Measurements from ENCODE around the gene UBE2QL1. TPM values are rescaled to one million over a fixed set of nuclear protein-coding genes. Genes with fewer than 3 reads are reported as not detected.

UBE2QL1 gene
- total RNA-seq, 1 donor from 2014 or later = not detected

DNA sequence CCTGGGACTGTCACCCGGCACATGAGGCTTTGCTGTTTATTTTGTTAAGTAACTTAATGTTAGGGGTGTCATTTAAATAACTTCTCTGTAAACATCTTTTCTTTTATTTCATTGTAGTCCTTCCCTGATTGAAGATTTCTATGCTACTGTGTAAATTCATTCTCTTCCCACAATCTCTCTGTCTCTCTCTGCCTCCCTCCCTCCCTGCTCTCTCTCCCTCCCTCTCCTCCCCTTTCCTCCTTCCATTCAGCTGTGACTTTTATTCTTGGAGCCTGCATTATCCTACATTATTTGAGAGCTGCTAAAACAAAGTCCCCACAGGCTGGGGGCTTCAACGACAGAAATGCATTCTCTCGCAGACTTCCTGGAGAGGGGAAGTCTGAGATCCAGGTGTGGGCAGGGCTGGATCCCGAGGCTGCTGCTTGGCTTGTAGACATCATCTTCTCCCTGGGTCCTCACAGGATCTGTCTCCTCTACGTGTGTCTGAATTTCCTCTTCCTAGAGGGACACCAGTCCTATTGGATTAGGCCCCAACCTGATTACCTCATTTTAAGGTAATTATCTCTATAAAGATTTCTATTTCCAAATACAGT lies 18.4 kb downstream of the UBE2QL1 start:
- DNase-seq (ENCODE audit: low read depth) = no peak
- TF ChIP-seq, protein P1, sequence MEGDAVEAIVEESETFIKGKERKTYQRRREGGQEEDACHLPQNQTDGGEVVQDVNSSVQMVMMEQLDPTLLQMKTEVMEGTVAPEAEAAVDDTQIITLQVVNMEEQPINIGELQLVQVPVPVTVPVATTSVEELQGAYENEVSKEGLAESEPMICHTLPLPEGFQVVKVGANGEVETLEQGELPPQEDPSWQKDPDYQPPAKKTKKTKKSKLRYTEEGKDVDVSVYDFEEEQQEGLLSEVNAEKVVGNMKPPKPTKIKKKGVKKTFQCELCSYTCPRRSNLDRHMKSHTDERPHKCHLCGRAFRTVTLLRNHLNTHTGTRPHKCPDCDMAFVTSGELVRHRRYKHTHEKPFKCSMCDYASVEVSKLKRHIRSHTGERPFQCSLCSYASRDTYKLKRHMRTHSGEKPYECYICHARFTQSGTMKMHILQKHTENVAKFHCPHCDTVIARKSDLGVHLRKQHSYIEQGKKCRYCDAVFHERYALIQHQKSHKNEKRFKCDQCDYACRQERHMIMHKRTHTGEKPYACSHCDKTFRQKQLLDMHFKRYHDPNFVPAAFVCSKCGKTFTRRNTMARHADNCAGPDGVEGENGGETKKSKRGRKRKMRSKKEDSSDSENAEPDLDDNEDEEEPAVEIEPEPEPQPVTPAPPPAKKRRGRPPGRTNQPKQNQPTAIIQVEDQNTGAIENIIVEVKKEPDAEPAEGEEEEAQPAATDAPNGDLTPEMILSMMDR (conservative IDR thresholded peaks at IDR 0.05; ENCODE audit: low read depth, low read length) = no peak
- H3K4me3 ChIP-seq (ENCODE audit: low read depth, low read length) = no peak overlapping the region

DNA sequence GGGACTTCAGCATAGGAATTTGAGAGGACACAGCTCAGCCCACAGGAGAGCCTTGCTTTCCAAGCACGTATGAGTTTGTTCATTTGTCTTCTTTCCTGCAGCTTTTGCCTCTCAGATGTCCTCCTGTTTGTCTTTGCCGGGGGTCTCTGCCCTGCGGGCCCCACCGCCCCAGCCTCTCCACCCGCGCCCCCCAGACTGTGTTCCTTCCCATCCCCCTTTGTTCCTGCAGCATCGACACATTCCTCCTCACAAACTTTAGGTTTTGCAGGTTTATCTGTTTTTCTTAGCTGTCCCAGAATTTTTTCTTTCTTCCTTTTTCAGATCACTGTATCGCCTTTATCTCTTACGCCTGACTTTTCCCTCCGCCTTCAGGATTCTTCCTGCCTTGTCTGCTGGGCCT lies 18.9 kb downstream of the UBE2QL1 start:
- DNase-seq (ENCODE audit: low read depth) = no peak
- TF ChIP-seq, protein P1 (conservative IDR thresholded peaks at IDR 0.05; ENCODE audit: low read depth, low read length) = no peak
- no peak overlapping the region for H3K4me3 ChIP-seq (ENCODE audit: low read depth, low read length)

- no peak for DNase-seq (ENCODE audit: low read depth)
- TF ChIP-seq, protein P1 (conservative IDR thresholded peaks at IDR 0.05; ENCODE audit: low read depth, low read length) = no peak
- H3K4me3 ChIP-seq (ENCODE audit: low read depth, low read length) = no peak overlapping the region
Observed at GRCh38 chr5:6468104-6468503, 19.4 kb downstream of the UBE2QL1 start.

GRCh38 chr5:6468870-6469269 lies 20.2 kb downstream of the UBE2QL1 start:
- DNase-seq (ENCODE audit: low read depth) = no peak
- TF ChIP-seq, protein P1 (conservative IDR thresholded peaks at IDR 0.05; ENCODE audit: low read depth, low read length) = no peak
- no peak overlapping the region for H3K4me3 ChIP-seq (ENCODE audit: low read depth, low read length)

GRCh38 chr5:6469836-6470235 lies 21.2 kb downstream of the UBE2QL1 start:
- TF ChIP-seq, protein P1 (conservative IDR thresholded peaks at IDR 0.05; ENCODE audit: low read depth, low read length) = no peak
- H3K4me3 ChIP-seq (ENCODE audit: low read depth, low read length) = no peak overlapping the region
- DNase-seq (ENCODE audit: low read depth) = no peak

DNA sequence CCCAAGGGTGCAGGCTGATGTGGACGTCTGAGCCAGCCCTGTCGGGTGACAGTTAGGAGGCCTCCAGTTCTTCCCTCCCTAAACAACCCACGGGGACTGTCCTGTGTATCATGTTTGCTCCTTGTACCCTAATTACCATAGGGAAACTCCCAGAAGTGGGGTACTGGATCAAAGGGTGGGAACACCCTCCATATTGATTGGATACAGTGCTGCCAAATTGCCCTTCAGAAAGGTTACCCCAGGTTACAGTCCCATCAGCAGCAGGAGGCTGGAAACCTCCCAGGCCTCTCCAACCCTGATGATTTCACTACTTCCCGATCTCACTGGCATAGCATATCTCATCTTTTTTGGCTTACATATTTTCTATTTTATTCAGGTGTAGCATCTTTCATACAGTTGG lies 22.0 kb downstream of the UBE2QL1 start:
- DNase-seq (ENCODE audit: low read depth) = no peak
- no peak overlapping the region for H3K4me3 ChIP-seq (ENCODE audit: low read depth, low read length)
- TF ChIP-seq, protein P1 (conservative IDR thresholded peaks at IDR 0.05; ENCODE audit: low read depth, low read length) = no peak

- no peak for DNase-seq (ENCODE audit: low read depth)
- H3K4me3 ChIP-seq (ENCODE audit: low read depth, low read length) = no peak overlapping the region
Observed at GRCh38 chr5:6471252-6471651, 22.6 kb downstream of the UBE2QL1 start.

More at GRCh38 chr5:6471252-6471651, 22.6 kb downstream of the UBE2QL1 start:
- TF ChIP-seq, protein P1 (conservative IDR thresholded peaks at IDR 0.05; ENCODE audit: low read depth, low read length) = no peak
